Activated CD4-positive, alpha-beta T cell treated with anti-CD3 and anti-CD28 coated beads, Interleukin-2, amount 50 U/mL, for 1 hour (primary cell): ENCODE data around the gene BANP.
"Not testable (repeated sequence)": the region's sequence is repeated elsewhere in the genome, so short reads cannot be mapped to it uniquely, and the experiment has no call there.

Experiments used
- DNase-seq: peaks from one replicate; pipeline ENCODE4 v3.0.0-alpha.2; 2020

Gene BANP

GRCh38 chr16:88002749-88003148 is 51.5 kb downstream of the BANP start:
- no peak for DNase-seq

GRCh38 chr16:88003316-88003715 is 52.1 kb downstream of the BANP start:
- no peak for DNase-seq

- DNase-seq = no peak
Observed at GRCh38 chr16:88003736-88004135, 52.5 kb downstream of the BANP start.

- DNase-seq = no peak
Observed at GRCh38 chr16:88004391-88004790, 53.2 kb downstream of the BANP start.

- no peak for DNase-seq
Observed at GRCh38 chr16:88005181-88005581, 53.9 kb downstream of the BANP start.

- no peak for DNase-seq
Observed at GRCh38 chr16:88005968-88006367, 54.7 kb downstream of the BANP start.

GRCh38 chr16:88007321-88007731 is 56.1 kb downstream of the BANP start:
- no peak for DNase-seq

GRCh38 chr16:88008840-88009239 is 57.6 kb downstream of the BANP start:
- DNase-seq = no peak

GRCh38 chr16:88009563-88010342 is 58.5 kb downstream of the BANP start:
- DNase-seq = no peak

- DNase-seq = no peak
Observed at GRCh38 chr16:88010343-88010967, 59.2 kb downstream of the BANP start.

- DNase-seq = no peak
Observed at GRCh38 chr16:88010968-88011483, 59.8 kb downstream of the BANP start.

GRCh38 chr16:88012360-88012759 is 61.1 kb downstream of the BANP start:
- no peak for DNase-seq

- no peak for DNase-seq
Observed at GRCh38 chr16:88013091-88013609, 61.9 kb downstream of the BANP start.

- no peak for DNase-seq
Observed at GRCh38 chr16:88013766-88014251, 62.6 kb downstream of the BANP start.

- no peak for DNase-seq
Observed at GRCh38 chr16:88014252-88014781, 63.1 kb downstream of the BANP start.

GRCh38 chr16:88014954-88015805 is 63.9 kb downstream of the BANP start:
- no peak for DNase-seq

- DNase-seq = no peak
Observed at GRCh38 chr16:88015806-88016140, 64.5 kb downstream of the BANP start.

- DNase-seq = not testable (repeated sequence)
Observed at GRCh38 chr16:88016386-88016785, 65.2 kb downstream of the BANP start.

- no peak for DNase-seq
Observed at GRCh38 chr16:88016964-88017363, 65.7 kb downstream of the BANP start.

- no peak for DNase-seq
Observed at GRCh38 chr16:88017587-88018101, 66.4 kb downstream of the BANP start.

- DNase-seq = not testable (repeated sequence)
Observed at GRCh38 chr16:88018382-88018781, 67.1 kb downstream of the BANP start.

- DNase-seq = not testable (repeated sequence)
Observed at GRCh38 chr16:88019041-88019820, 68.0 kb downstream of the BANP start.
